Posterior cingulate gyrus (tissue), 11 donors: ENCODE measurements around the gene SPSB4.

ENCODE experiments used
- DNase-seq, 10 donors: peaks; one replicate each; pipeline versions ENCODE4 v3.0.0 to v3.0.0-alpha.2; 2020 to 2021; ENCODE audit warnings: mixed read lengths in 3 of 10
- intact Hi-C: fragments of 100-400 bp; cut with DNase I; formaldehyde crosslinking; loops from one replicate; pipeline ENCODE4 v1.15.1; 2023

The SPSB4 gene

DNA sequence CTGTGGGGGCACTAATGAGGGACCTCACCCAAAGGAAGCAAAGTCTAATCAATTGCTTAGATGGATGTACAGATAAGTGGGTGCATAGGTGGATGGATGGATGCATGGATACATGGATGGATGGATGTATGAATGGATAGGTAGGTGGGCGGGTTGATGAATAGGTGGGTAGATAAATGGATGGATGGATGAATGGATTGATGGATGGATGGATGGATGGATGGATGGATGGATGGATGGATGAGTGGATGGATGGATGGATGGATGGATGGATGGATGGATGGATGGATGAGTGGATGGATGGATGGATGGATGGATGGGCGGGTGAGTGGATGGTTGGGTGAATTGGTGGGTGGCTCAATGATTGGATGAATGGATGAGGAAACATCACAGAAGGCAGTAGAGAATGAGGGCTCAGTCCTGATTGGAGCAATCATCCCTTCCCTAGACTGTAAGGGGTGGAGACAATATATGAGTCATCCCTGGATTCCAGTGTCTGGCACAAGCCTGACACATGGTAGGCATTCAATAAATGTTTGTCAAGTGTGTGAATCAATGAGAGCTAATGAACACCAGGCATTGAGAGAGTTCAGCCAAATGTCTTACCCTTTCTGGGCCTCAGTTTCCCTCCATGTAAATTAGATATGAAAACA, 140.1 kb downstream of the SPSB4 start:
- DNase-seq, result no peak
- intact Hi-C loops, result no loop called here

DNA sequence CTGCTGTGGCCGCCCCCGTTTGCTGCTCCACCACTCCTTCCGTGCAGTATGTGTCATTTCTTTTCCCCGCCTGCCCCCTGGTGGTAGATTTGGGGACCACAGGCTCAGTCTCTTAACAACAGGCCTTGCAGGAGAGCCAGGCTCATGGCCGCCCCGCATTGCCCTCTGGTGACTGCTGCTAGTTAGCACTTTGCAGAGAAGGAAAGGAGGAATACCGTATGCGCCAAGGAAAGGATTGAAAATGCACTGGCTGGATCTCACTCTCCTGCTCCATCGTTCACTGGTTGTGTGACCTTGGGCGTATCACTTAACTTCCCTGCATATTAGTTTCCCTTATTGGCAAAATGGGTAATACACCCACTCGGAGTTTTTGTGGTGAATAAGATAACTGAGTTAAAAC, 141.2 kb downstream of the SPSB4 start:
- intact Hi-C loops, result loop anchor here (1.0 kb wide), 3 partner anchors 181 to 294 kb away; no protein-coding TSS in a partner anchor
- peak; percentile 94 to 100 (median 99) for DNase-seq

DNA sequence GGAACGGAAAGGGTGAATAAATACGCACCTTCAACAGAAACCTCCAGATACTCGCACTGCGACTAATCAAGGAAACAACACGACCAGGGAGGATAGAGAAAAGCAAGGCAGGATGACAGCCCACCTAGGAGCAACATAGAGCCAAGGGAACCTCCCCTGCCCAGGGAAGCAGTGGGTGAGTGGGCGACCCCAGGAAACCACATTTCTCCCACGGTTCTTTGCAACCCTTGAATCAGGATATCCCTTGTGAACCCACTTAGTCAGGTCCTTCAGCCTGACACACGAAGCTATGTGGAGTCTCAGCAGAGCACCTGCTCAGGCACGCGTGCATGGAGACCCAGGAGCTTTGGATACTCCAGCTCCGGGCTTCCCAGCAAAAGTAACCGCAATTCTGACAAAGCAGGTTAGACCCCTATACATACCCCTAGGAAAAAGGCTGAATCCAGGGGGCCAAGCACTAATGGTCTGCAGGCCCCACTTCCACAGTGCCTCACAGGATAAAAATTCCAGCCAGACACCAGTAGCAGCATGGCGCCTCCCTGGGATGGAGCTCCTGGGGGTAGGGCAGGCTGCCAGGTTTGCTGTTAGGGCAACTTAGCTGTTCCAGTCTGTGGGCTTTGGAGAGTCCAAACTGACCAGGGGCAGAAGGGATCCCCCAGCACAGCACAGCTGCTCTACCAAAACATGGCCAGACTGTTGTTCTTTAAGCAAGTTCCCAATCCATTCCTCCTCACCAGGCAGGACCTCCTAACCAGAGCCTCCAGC, 142.1 kb downstream of the SPSB4 start:
- intact Hi-C loops, result no loop called here
- no peak for DNase-seq
